Measurements from ENCODE around the gene ABHD14A.

ABHD14A gene

GRCh38 chr3:51999846-52000245, 25.0 kb downstream of the ABHD14A start:
- no peak for DNase-seq

- DNase-seq, result no peak
These were observed 26.6 kb downstream of the ABHD14A start for GRCh38 chr3:52001443-52001974.

GRCh38 chr3:52002748-52003147, 27.9 kb downstream of the ABHD14A start:
- DNase-seq, result no peak

- no peak for DNase-seq
These were observed 29.4 kb downstream of the ABHD14A start for GRCh38 chr3:52004163-52004787.

- no peak for DNase-seq
These were observed 30.1 kb downstream of the ABHD14A start for GRCh38 chr3:52004906-52005395.

GRCh38 chr3:52005571-52005986, 30.7 kb downstream of the ABHD14A start:
- no peak for DNase-seq

- DNase-seq, result no peak
These were observed 31.4 kb downstream of the ABHD14A start for GRCh38 chr3:52006017-52006819.

GRCh38 chr3:52006820-52007133, 31.9 kb downstream of the ABHD14A start:
- no peak for DNase-seq

GRCh38 chr3:52007291-52007690, 32.4 kb downstream of the ABHD14A start:
- DNase-seq, result no peak

GRCh38 chr3:52010431-52010830, 35.6 kb downstream of the ABHD14A start:
- DNase-seq, result no peak

GRCh38 chr3:52012699-52013098, 37.8 kb downstream of the ABHD14A start:
- no peak for DNase-seq

GRCh38 chr3:52013802-52014598, 39.1 kb downstream of the ABHD14A start:
- DNase-seq, result no peak

- no peak for DNase-seq
These were observed 39.7 kb downstream of the ABHD14A start for GRCh38 chr3:52014613-52015012.

- DNase-seq, result no peak
These were observed 40.8 kb downstream of the ABHD14A start for GRCh38 chr3:52015438-52016228.

- no peak for DNase-seq
These were observed 42.7 kb downstream of the ABHD14A start for GRCh38 chr3:52017586-52017985.

- DNase-seq, result no peak
These were observed 43.6 kb downstream of the ABHD14A start for GRCh38 chr3:52018319-52019000.

- DNase-seq, result no peak
These were observed 44.7 kb downstream of the ABHD14A start for GRCh38 chr3:52019352-52020080.

GRCh38 chr3:52020796-52021195, 45.9 kb downstream of the ABHD14A start:
- DNase-seq, result no peak

GRCh38 chr3:52021489-52022268, 46.8 kb downstream of the ABHD14A start:
- no peak for DNase-seq

Data from cortex of kidney (tissue), 1 donor.